WERI-Rb-1 (cell line): ENCODE measurements around the gene G6PC2.

ENCODE experiments used
- DNase-seq: peaks from one replicate; pipeline ENCODE4 v3.0.0-alpha.2; 2020
- H3K27ac ChIP-seq: fragments of 250-450 bp; sonication (Bioruptor Pico); 2 replicates; pipeline ENCODE4 v1.5.1; 2020; ENCODE audit warnings: mild to moderate bottlenecking, moderate library complexity
- H3K27me3 ChIP-seq: fragments of 250-450 bp; sonication (Bioruptor Pico); 2 replicates; pipeline ENCODE4 v1.5.1; 2021; ENCODE audit warnings: mild to moderate bottlenecking, low read depth, moderate library complexity; ENCODE audit not compliant: insufficient read depth, severe bottlenecking
- H3K36me3 ChIP-seq: fragments of 250-450 bp; sonication (Bioruptor Pico); 2 replicates; pipeline ENCODE4 v1.5.1; 2020; ENCODE audit warnings: mild to moderate bottlenecking, moderate library complexity
- H3K4me3 ChIP-seq: 2 replicates; pipeline ENCODE4 v1.5.1; 2011; ENCODE audit warnings: low read depth, mild to moderate bottlenecking, control low read depth, low read length
- H3K9me3 ChIP-seq: fragments of 250-450 bp; sonication (Bioruptor Pico); 2 replicates; pipeline ENCODE4 v1.5.1; 2021; ENCODE audit warnings: mild to moderate bottlenecking, moderate library complexity; ENCODE audit not compliant: severe bottlenecking
- TF ChIP-seq, protein P1 (sequence below): IDR thresholded peaks from 2 replicates; pipeline ENCODE4 v1.5.1; 2011; ENCODE audit warnings: low read depth, mild to moderate bottlenecking, control low read depth, inconsistent platforms, low read length

The G6PC2 gene

DNA sequence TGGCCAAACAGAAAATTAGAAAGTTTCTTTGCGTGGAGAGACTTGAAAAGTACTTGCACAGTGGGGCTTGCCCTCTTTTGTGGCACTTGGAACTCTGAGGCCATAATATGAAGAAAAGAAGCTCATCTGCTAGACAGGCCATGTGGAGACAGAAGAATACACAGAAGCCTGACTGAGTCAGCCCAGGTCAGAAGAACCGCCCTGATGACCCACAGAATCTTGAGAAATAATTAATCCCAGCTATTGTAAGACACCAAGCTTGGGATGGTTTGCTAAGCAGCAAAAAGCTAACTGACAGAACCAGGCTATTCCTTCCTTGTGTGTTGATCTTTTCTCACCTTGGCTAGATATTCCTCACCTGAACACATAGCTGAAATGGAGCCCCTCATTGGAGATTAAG is 33.7 kb downstream of the G6PC2 start:
- Histone ChIP-seq H3K4me3 (no peak overlapping the region), H3K9me3 (no peaks in the 10 kb centered on the region), H3K27ac (no peak overlapping the region), H3K27me3 (no peaks in the 10 kb centered on the region), H3K36me3 (no peaks in the 10 kb centered on the region)
- TF ChIP-seq, protein P1, sequence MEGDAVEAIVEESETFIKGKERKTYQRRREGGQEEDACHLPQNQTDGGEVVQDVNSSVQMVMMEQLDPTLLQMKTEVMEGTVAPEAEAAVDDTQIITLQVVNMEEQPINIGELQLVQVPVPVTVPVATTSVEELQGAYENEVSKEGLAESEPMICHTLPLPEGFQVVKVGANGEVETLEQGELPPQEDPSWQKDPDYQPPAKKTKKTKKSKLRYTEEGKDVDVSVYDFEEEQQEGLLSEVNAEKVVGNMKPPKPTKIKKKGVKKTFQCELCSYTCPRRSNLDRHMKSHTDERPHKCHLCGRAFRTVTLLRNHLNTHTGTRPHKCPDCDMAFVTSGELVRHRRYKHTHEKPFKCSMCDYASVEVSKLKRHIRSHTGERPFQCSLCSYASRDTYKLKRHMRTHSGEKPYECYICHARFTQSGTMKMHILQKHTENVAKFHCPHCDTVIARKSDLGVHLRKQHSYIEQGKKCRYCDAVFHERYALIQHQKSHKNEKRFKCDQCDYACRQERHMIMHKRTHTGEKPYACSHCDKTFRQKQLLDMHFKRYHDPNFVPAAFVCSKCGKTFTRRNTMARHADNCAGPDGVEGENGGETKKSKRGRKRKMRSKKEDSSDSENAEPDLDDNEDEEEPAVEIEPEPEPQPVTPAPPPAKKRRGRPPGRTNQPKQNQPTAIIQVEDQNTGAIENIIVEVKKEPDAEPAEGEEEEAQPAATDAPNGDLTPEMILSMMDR = no peak
- DNase-seq = no peak

- no peak for DNase-seq
- Histone ChIP-seq H3K4me3 (no peak overlapping the region), H3K27ac (no peak overlapping the region), H3K9me3 (no peaks in the 10 kb centered on the region), H3K36me3 (no peaks in the 10 kb centered on the region), H3K27me3 (no peaks in the 10 kb centered on the region)
- TF ChIP-seq, protein P1 = no peak
Measured at GRCh38 chr2:168935810-168936581, 34.9 kb downstream of the G6PC2 start.

DNA sequence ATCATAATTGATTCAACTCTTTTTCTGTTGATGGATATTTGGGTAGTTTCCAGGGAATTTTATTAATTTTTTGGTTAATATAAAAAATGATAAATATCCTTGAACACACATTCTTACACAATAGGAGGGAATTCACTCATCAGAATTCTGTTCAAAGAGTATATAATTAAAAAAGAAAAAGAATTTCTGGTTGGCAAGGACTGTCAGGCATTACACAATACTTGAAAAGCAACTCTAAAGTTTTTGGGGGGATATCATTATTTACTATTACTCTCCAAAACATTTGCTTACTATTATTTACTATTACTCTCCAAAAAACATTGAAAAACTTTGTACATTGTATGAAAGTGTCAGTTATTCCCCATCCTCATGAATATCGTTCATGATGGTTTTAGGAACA is 38.0 kb downstream of the G6PC2 start:
- Histone ChIP-seq H3K36me3 (no peaks in the 10 kb centered on the region), H3K4me3 (no peak overlapping the region), H3K27ac (no peak overlapping the region), H3K9me3 (no peaks in the 10 kb centered on the region), H3K27me3 (no peaks in the 10 kb centered on the region)
- DNase-seq = no peak
- TF ChIP-seq, protein P1 = no peak

DNA sequence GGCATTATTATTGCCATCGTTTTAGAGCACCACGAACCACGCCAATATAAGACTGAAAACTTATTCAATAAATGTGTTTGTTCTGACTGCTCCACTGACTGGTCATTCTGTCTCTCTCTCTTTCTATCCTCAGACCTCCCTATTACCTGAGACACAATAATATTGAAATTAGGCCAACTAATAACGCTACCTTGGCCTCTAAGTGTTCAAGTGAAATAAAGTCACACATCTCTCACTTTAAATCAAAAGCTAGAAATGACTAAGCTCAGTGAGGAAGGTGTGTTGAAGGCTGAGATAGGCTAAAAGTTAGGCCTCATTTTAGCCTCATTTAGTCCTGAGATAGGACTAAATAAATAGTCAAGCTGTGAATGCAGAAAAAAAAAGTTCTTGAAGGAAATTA is 38.8 kb downstream of the G6PC2 start:
- H3K4me3 ChIP-seq = no peak overlapping the region
- TF ChIP-seq, protein P1 = no peak
- H3K27ac ChIP-seq = no peak overlapping the region
- DNase-seq = no peak
- no peaks in the 10 kb centered on the region for H3K36me3 ChIP-seq
- H3K9me3 ChIP-seq = no peaks in the 10 kb centered on the region
- no peaks in the 10 kb centered on the region for H3K27me3 ChIP-seq

DNA sequence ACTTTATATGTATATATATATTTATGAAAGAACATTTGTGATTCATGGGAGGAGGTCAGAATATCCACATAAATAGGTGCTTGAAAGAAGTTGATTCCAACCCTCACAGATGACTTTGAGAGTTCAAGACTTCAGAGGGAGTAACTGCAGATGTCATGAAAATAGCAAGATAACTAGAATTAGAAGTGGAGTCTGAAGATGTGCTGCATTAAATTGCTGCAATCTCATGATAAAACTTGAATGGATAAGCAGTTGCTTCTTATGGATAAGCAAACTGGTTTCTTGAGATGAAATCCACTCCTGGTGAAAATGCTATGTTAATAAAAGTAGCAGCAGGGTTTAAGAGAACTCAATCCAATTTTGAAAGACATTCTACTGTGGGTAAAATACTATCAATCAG is 40.2 kb downstream of the G6PC2 start:
- H3K36me3 ChIP-seq = no peaks in the 10 kb centered on the region
- no peak overlapping the region for H3K4me3 ChIP-seq
- no peaks in the 10 kb centered on the region for H3K27me3 ChIP-seq
- TF ChIP-seq, protein P1 = no peak
- DNase-seq = no peak
- no peaks in the 10 kb centered on the region for H3K9me3 ChIP-seq
- H3K27ac ChIP-seq = no peak overlapping the region

- no peak for DNase-seq
- H3K4me3 ChIP-seq = no peak overlapping the region
- H3K36me3 ChIP-seq = no peaks in the 10 kb centered on the region
- H3K9me3 ChIP-seq = no peaks in the 10 kb centered on the region
- no peak overlapping the region for H3K27ac ChIP-seq
- H3K27me3 ChIP-seq = no peaks in the 10 kb centered on the region
- TF ChIP-seq, protein P1 = 0 out of 2 replicates have a peak, but pooled peaks have one; percentile 2
Measured at GRCh38 chr2:168944065-168944464, 43.0 kb downstream of the G6PC2 start.
